H9 (cell line): ENCODE data around the gene MRPS6. TPM values are rescaled to one million over a fixed set of nuclear protein-coding genes. Genes with fewer than 3 reads are reported as not detected.

Source experiments
- DNase-seq: peaks from one replicate; pipeline ENCODE4 v3.0.0-alpha.2; 2017
- H2AFZ ChIP-seq: one replicate; pipeline ENCODE4 v1.6.1; 2013; ENCODE audit warnings: mild to moderate bottlenecking, low read length, control low read depth, moderate library complexity
- H2AK5ac ChIP-seq: 2 replicates; pipeline ENCODE4 v1.6.1; 2013; ENCODE audit warnings: low read length, control low read depth, mixed read lengths; ENCODE audit not compliant: insufficient read length
- H2BK120ac ChIP-seq: one replicate; pipeline ENCODE4 v1.6.1; 2013; ENCODE audit warnings: low read depth, mild to moderate bottlenecking, low read length, control low read depth, inconsistent platforms; ENCODE audit not compliant: poor library complexity, severe bottlenecking
- H2BK12ac ChIP-seq: 2 replicates; pipeline ENCODE4 v1.6.1; 2013; ENCODE audit warnings: low read length, control low read depth, mixed read lengths, low read depth; ENCODE audit not compliant: insufficient read length
- H2BK15ac ChIP-seq: 2 replicates; pipeline ENCODE4 v1.6.1; 2013; ENCODE audit warnings: low read depth, low read length, control low read depth
- H2BK20ac ChIP-seq: one replicate; pipeline ENCODE4 v1.6.1; 2013; ENCODE audit warnings: low read depth, mild to moderate bottlenecking, low read length, control low read depth, inconsistent platforms; ENCODE audit not compliant: poor library complexity, severe bottlenecking
- H2BK5ac ChIP-seq: 2 replicates; pipeline ENCODE4 v1.6.1; 2013; ENCODE audit warnings: low read length, control low read depth, mixed read lengths; ENCODE audit not compliant: insufficient read length
- H3K14ac ChIP-seq: 2 replicates; pipeline ENCODE4 v1.6.1; 2013; ENCODE audit warnings: low read length, control low read depth; ENCODE audit not compliant: insufficient read depth
- H3K18ac ChIP-seq: 2 replicates; pipeline ENCODE4 v1.6.1; 2013; ENCODE audit warnings: low read depth, mild to moderate bottlenecking, mixed read lengths, low read length, control low read depth; ENCODE audit not compliant: insufficient read length
- H3K23ac ChIP-seq: 2 replicates; pipeline ENCODE4 v1.6.1; 2013; ENCODE audit warnings: low read length, control low read depth, mixed read lengths, low read depth; ENCODE audit not compliant: insufficient read length
- H3K23me2 ChIP-seq: 2 replicates; pipeline ENCODE4 v1.6.1; 2013; ENCODE audit warnings: low read depth, mild to moderate bottlenecking, mixed read lengths, low read length, control low read depth; ENCODE audit not compliant: insufficient read length, poor library complexity, severe bottlenecking
- H3K27ac ChIP-seq: 2 replicates; pipeline ENCODE4 v1.5.1; 2013; ENCODE audit warnings: low read length, control low read depth, mixed read lengths, low read depth; ENCODE audit not compliant: insufficient read length
- H3K27me3 ChIP-seq: 2 replicates; pipeline ENCODE4 v1.6.1; 2013; ENCODE audit warnings: low read length, control low read depth, inconsistent platforms; ENCODE audit not compliant: insufficient read depth
- H3K4ac ChIP-seq: 2 replicates; pipeline ENCODE4 v1.6.1; 2013; ENCODE audit warnings: low read depth, mild to moderate bottlenecking, control low read depth, inconsistent platforms, low read length, moderate library complexity
- H3K4me1 ChIP-seq: 2 replicates; pipeline ENCODE4 v1.6.1; 2013; ENCODE audit warnings: low read length, control low read depth, inconsistent platforms; ENCODE audit not compliant: insufficient read depth
- H3K4me2 ChIP-seq: 2 replicates; pipeline ENCODE4 v1.6.1; 2013; ENCODE audit warnings: low read length, control low read depth, mixed read lengths; ENCODE audit not compliant: insufficient read length, insufficient read depth
- H3K56ac ChIP-seq: 2 replicates; pipeline ENCODE4 v1.6.1; 2013; ENCODE audit warnings: low read depth, mild to moderate bottlenecking, mixed read lengths, low read length, control low read depth; ENCODE audit not compliant: insufficient read length
- H3K79me1 ChIP-seq: 2 replicates; pipeline ENCODE4 v1.6.1; 2013; ENCODE audit warnings: low read depth, mild to moderate bottlenecking, moderate library complexity, low read length, control low read depth, inconsistent platforms; ENCODE audit not compliant: insufficient read depth, poor library complexity, severe bottlenecking
- H3K79me2 ChIP-seq: 2 replicates; pipeline ENCODE4 v1.6.1; 2013; ENCODE audit warnings: low read length, control low read depth, inconsistent platforms; ENCODE audit not compliant: insufficient read depth
- H3K9ac ChIP-seq: 2 replicates; pipeline ENCODE4 v1.6.1; 2013; ENCODE audit warnings: low read length, control low read depth, mixed read lengths; ENCODE audit not compliant: insufficient read length; ENCODE audit errors: extremely low read depth
- H3K9me3 ChIP-seq: one replicate; pipeline ENCODE4 v1.6.1; 2013; ENCODE audit warnings: low read depth, low read length, inconsistent platforms; ENCODE audit not compliant: control insufficient read depth
- H3T11ph ChIP-seq: one replicate; pipeline ENCODE4 v1.6.1; 2013; ENCODE audit warnings: mild to moderate bottlenecking, low read length, control low read depth, inconsistent platforms
- H4K20me1 ChIP-seq: one replicate; pipeline ENCODE4 v1.6.1; 2013; ENCODE audit not compliant: control insufficient read depth, insufficient read length, insufficient read depth
- H4K5ac ChIP-seq: 2 replicates; pipeline ENCODE4 v1.6.1; 2013; ENCODE audit warnings: low read depth, mild to moderate bottlenecking, mixed read lengths, low read length, control low read depth; ENCODE audit not compliant: insufficient read length
- H4K8ac ChIP-seq: replicated peaks from 2 replicates; pipeline ENCODE4 v1.6.1; 2013; ENCODE audit warnings: low read length, control low read depth, mixed read lengths, low read depth; ENCODE audit not compliant: insufficient read length
- H4K91ac ChIP-seq: 2 replicates; pipeline ENCODE4 v1.6.1; 2013; ENCODE audit warnings: low read depth, mild to moderate bottlenecking, moderate library complexity, mixed read lengths, low read length, control low read depth; ENCODE audit not compliant: insufficient read length
- H3K27ac Mint-ChIP-seq, 3 experiments: 2 replicates in 2 of 3; 3 replicates in 1 of 3; pipeline ENCODE4 v1.8.0; 2020 to 2021; ENCODE audit warnings: mixed read lengths in 3 of 3, mild to moderate bottlenecking in 1 of 3, moderate library complexity in 1 of 3
- H3K27me3 Mint-ChIP-seq: 2 replicates; pipeline ENCODE4 v1.8.0; 2021; ENCODE audit warnings: low read depth, mild to moderate bottlenecking, moderate library complexity, mixed read lengths
- H3K36me3 Mint-ChIP-seq, 3 experiments: 2 replicates in 2 of 3; 3 replicates in 1 of 3; pipeline ENCODE4 v1.8.0; 2020 to 2021; ENCODE audit warnings: low read depth in 3 of 3, mixed read lengths in 3 of 3; ENCODE audit not compliant: insufficient read depth in 1 of 3
- H3K4me1 Mint-ChIP-seq, 2 experiments: 2 replicates each; pipeline ENCODE4 v1.8.0; 2020; ENCODE audit warnings: mixed read lengths in 2 of 2
- H3K4me3 Mint-ChIP-seq, 2 experiments: 2 replicates in 1 of 2; 3 replicates in 1 of 2; pipeline ENCODE4 v1.8.0; 2020 to 2021; ENCODE audit warnings: mild to moderate bottlenecking in 2 of 2, mixed read lengths in 2 of 2, moderate library complexity in 1 of 2
- H3K9me3 Mint-ChIP-seq, 2 experiments: 2 replicates in 1 of 2; 3 replicates in 1 of 2; pipeline ENCODE4 v1.8.0; 2020; ENCODE audit warnings: mild to moderate bottlenecking in 2 of 2, mixed read lengths in 2 of 2, moderate library complexity in 1 of 2
- WGBS: extraction: QIAGEN DNeasy Blood & Tissue Kit; methylation state at CpG from one replicate; pipeline ENCODE4 v1.1.7; 2013; ENCODE audit warnings: missing lambda C conversion rate, low lambda C conversion rate, mixed read lengths; ENCODE audit not compliant: insufficient read length; ENCODE audit errors: extremely low coverage; 5-methylcytosine and 5-hydroxymethylcytosine counted together
- total RNA-seq: library from RNA; stranded (reverse); gene quantifications from 2 replicates; pipeline ENCODE4 v1.2.1, GENCODE V29; 2021
- TF ChIP-seq, protein P1 (sequence below): fragments of 200-600 bp; sonication (generic); conservative IDR thresholded peaks from 3 replicates; pipeline ENCODE4 v1.8.0; 2021; ENCODE audit warnings: antibody characterized with exemption, mild to moderate bottlenecking

MRPS6 gene
- total RNA-seq, 1 experiment from 2014 or later: 83.2 TPM

DNA sequence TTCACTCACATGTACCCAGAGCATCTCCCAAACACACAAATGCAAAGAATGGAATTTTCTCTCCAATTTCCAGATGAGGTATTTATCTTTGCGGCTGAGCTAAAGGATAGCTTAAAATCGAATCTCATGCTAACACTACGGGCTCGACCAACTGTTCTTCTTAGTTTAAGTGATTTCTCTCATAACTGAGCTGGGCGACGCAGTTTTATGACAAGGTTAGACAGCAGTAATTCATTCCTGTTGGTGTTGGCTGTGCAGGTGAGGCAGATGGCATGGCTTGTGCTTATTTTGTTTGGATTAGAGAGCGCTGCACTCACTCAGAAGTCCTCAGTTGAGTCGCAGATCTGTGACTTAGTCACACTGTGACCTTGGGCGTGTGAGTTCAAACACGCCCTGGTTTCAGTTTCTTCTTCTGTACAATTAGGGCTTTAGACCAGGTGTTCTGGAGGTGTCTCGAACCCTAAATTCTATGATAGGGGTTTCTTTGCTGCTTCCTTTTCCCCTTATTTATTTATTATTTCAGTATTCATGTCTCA is 41.5 kb upstream of the MRPS6 start:
- TF ChIP-seq, protein P1, sequence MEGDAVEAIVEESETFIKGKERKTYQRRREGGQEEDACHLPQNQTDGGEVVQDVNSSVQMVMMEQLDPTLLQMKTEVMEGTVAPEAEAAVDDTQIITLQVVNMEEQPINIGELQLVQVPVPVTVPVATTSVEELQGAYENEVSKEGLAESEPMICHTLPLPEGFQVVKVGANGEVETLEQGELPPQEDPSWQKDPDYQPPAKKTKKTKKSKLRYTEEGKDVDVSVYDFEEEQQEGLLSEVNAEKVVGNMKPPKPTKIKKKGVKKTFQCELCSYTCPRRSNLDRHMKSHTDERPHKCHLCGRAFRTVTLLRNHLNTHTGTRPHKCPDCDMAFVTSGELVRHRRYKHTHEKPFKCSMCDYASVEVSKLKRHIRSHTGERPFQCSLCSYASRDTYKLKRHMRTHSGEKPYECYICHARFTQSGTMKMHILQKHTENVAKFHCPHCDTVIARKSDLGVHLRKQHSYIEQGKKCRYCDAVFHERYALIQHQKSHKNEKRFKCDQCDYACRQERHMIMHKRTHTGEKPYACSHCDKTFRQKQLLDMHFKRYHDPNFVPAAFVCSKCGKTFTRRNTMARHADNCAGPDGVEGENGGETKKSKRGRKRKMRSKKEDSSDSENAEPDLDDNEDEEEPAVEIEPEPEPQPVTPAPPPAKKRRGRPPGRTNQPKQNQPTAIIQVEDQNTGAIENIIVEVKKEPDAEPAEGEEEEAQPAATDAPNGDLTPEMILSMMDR: no peak
- Histone ChIP-seq H3K79me1 (no peaks in the 10 kb centered on the region), H4K91ac (no peak overlapping the region), H3K9me3 (no peaks in the 10 kb centered on the region), H3K18ac (no peak overlapping the region), H2BK120ac (no peak overlapping the region), H3K4ac (no peak overlapping the region), H3K4me2 (no peak overlapping the region), H4K5ac (no peak overlapping the region), H2AK5ac (no peak overlapping the region), H4K20me1 (no peaks in the 10 kb centered on the region), H3K14ac (no peak overlapping the region), H3K23me2 (peaks cover 3% of the 10 kb centered on the region), H3K56ac (no peak overlapping the region), H2BK12ac (no peak overlapping the region), H3K27ac (no peak overlapping the region), H3K9ac (no peak overlapping the region), H4K8ac (no peak overlapping the region), H2BK20ac (no peak overlapping the region), H3K79me2 (no peaks in the 10 kb centered on the region), H2BK5ac (no peak overlapping the region), H3K23ac (no peak overlapping the region), H2AFZ (no peak overlapping the region), H2BK15ac (no peak overlapping the region), H3K27me3 (no peaks in the 10 kb centered on the region), H3K4me1 (peaks cover 5% of the 10 kb centered on the region; the same call in 1 of the 2 replicates), H3T11ph (no peak overlapping the region)
- DNase-seq: no peak
- no CpG with 5 or more reads among the region's 11 CpGs for WGBS
- H3K36me3 Mint-ChIP-seq: peaks cover 0 to 3% (median 0%) of the 10 kb centered on the region in 3 experiments; a peak in 1 of 7 replicates
- H3K4me1 Mint-ChIP-seq: peaks cover 24% of the 10 kb centered on the region in 2 experiments
- peaks cover 0 to 5% of the 10 kb centered on the region in 2 experiments; a peak in 2 of 5 replicates for H3K9me3 Mint-ChIP-seq
- no peaks in the 10 kb centered on the region; the same call in 1 of the 2 replicates for H3K27me3 Mint-ChIP-seq
- H3K27ac Mint-ChIP-seq: no peak overlapping the region
- no peak overlapping the region for H3K4me3 Mint-ChIP-seq
